Pancreas (tissue), 10 donors: ENCODE measurements around the gene C1orf159. TPM values are rescaled to one million over a fixed set of nuclear protein-coding genes. Genes with fewer than 3 reads are reported as not detected.

ENCODE experiments used
- ATAC-seq, 4 donors: fragments of 200-7000 bp; cut with Tn5 transposase; one replicate each; pipeline versions ENCODE4 v1.8.0 to v1.9.1; 2020; ENCODE audit warnings: mild to moderate bottlenecking in 4 of 4, moderate library complexity in 4 of 4
- DNase-seq, 6 donors: peaks; one replicate each; pipeline ENCODE4 v3.0.0-alpha.2; 2020
- FAIRE-seq: peaks from 2 replicates; lab custom pipeline; 2012; peaks lifted over from hg19 to GRCh38; lab: Jason Lieb, UNC
- H3K27ac ChIP-seq, 4 donors: fragments of 200-600 bp; sonication (generic); 1 replicate in 3 of 4; 2 replicates in 1 of 4; pipeline versions ENCODE4 v1.5.0 to v1.8.0; 2020
- H3K27me3 ChIP-seq, 4 donors: fragments of 200-600 bp; one replicate each; pipeline ENCODE4 v1.8.0; 2021
- H3K36me3 ChIP-seq, 3 donors: fragments of 200-600 bp; sonication (generic) in 1 of 3; one replicate each; pipeline versions ENCODE4 v1.5.0 to v1.8.0; 2020 to 2021
- H3K4me1 ChIP-seq, 3 donors: fragments of 200-600 bp; one replicate each; pipeline ENCODE4 v1.8.0; 2021
- H3K4me3 ChIP-seq, 4 donors: fragments of 200-600 bp; sonication (generic) in 2 of 4; one replicate each; pipeline versions ENCODE4 v1.5.0 to v1.8.0; 2020 to 2021
- H3K9me3 ChIP-seq, 4 donors: fragments of 200-600 bp; one replicate each; pipeline ENCODE4 v1.8.0; 2021
- WGBS, 2 donors: extraction: QIAGEN DNeasy Blood & Tissue Kit; methylation state at CpG; one replicate each; pipeline ENCODE4 v1.1.7; 2013; 5-methylcytosine and 5-hydroxymethylcytosine counted together
- intact Hi-C, 3 donors: fragments of 100-400 bp; cut with DNase I; formaldehyde crosslinking; loops; one replicate each; pipeline versions ENCODE4 v1.11.1 to v1.14.2; 2022
- polyA plus RNA-seq, 2 donors: library from polyadenylated mRNA; stranded (reverse); fragments of 200-250 nt; gene quantifications; one replicate each; pipeline ENCODE4 v1.2.3, GENCODE V29; 2013
- total RNA-seq, 6 donors: library from RNA; stranded (reverse); fragmentation: NEBNext Ultra II Directional in 4 of 6; extraction: Animal tissue kit (Norgen Biotek cat#: 25700) in 4 of 6; gene quantifications; one replicate each; pipeline versions ENCODE4 v1.2.1 to v1.2.4, GENCODE V29; 2021 to 2023
- TF ChIP-seq, protein P1 (sequence below), 4 donors: fragments of 200-600 bp; sonication (generic) in 3 of 4; IDR thresholded peaks; one replicate each; pipeline versions ENCODE4 v1.5.0 to v1.8.0; 2021; ENCODE audit warnings: antibody characterized with exemption in 4 of 4
- donor health status: healthy with polysubstance abuse.
- donor health status: DM: no; HTN: no; CAD: no; lungs with moderate emphysema.
- donor health status: DM: no; HTN: no; CAD: no.
- donor health status: control.
- donor health status: control.
- donor health status: Bipolar disorder and iron deficiency.
- donor health status: DM: yes; HTN: yes; CAD: no.
- donor health status: DM: no; HTN: no; CAD: no.
- donor health status: DM: no; HTN: no; CAD: no.
- donor health status: DM: yes; HTN: yes; CAD: no.

C1orf159 gene
- total and polyA plus RNA-seq, 8 donors, result 3.0 to 30.7 (median 4.9) TPM

DNA sequence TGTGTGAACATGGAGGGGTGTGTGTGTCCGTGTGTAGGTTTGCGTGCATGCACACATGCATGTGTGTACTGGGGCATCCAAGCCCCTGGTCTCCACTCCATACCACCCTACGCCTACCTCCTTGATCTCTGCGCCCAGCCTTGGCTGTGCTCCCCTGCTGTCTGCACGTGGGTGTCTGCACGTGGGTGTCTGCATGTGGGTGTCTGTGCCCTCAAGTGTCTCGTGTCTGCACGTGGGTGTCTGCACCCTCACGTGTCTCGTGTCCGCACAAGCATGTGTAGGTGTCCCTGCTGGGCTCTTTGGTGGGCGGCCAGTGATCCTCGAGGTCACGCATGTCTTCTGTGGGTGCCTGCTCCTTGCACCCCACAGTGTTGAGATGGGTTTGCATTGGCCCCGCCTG is 62.9 kb downstream of the C1orf159 start:
- WGBS, 2 donors, result 92 to 94% methylated on average over 15 of the region's 15 CpGs
- no peaks in the 10 kb centered on the region for H3K4me1 ChIP-seq
- FAIRE-seq (no peak), ATAC-seq (no peak), DNase-seq (no peak)
- H3K27ac ChIP-seq, result no peak overlapping the region
- intact Hi-C loops, result no loop called here
- TF ChIP-seq, protein P1, sequence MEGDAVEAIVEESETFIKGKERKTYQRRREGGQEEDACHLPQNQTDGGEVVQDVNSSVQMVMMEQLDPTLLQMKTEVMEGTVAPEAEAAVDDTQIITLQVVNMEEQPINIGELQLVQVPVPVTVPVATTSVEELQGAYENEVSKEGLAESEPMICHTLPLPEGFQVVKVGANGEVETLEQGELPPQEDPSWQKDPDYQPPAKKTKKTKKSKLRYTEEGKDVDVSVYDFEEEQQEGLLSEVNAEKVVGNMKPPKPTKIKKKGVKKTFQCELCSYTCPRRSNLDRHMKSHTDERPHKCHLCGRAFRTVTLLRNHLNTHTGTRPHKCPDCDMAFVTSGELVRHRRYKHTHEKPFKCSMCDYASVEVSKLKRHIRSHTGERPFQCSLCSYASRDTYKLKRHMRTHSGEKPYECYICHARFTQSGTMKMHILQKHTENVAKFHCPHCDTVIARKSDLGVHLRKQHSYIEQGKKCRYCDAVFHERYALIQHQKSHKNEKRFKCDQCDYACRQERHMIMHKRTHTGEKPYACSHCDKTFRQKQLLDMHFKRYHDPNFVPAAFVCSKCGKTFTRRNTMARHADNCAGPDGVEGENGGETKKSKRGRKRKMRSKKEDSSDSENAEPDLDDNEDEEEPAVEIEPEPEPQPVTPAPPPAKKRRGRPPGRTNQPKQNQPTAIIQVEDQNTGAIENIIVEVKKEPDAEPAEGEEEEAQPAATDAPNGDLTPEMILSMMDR (IDR thresholded peaks at IDR 0.05), result no peak
- no peak overlapping the region for H3K4me3 ChIP-seq
- H3K27me3 ChIP-seq, result no peaks in the 10 kb centered on the region
- no peaks in the 10 kb centered on the region for H3K9me3 ChIP-seq
- peaks cover 0 to 12% (median 0%) of the 10 kb centered on the region in 3 donors for H3K36me3 ChIP-seq

DNA sequence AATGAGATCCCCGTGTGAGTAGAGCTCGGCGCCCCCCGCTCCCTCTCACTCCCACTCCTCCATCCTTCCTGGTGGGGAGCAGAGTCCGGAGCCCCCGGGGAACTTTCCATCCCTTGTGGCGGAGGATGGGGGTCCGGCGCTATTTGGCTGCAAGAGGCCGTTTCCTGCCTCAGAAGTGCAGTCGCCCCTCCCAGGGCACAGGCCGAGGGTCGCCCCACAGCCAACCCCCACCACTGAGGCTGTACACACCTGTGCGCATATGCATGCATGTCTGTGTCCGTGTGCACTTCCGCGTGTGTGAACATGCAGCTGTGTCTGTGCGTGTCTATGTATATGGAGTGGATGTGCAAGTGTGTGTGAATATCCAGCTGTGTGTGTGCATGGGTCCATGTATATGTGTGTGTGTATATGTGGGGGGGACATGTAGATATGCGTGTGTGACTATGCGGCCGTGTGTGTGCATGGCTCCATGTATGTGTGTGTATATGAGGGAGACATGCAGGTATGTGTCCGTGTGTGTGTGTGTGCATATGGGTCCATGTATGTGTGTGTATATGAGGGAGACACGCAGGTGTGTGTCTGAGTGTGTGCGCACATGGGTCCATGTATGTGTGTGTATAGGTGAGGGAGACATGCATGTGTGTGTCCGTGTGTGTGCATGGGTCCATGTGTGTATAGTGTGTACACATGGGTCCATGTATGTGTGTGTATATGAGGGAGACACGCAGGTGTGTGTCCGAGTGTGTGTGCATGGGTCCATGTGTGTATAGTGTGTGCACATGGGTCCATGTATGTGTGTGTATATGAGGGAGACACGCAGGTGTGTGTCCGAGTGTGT is 63.7 kb downstream of the C1orf159 start:
- H3K36me3 ChIP-seq, result peaks cover 0 to 20% (median 0%) of the 10 kb centered on the region in 3 donors
- WGBS, 2 donors, result 93% methylated on average over 29 of the region's 29 CpGs
- no peak overlapping the region for H3K4me3 ChIP-seq
- TF ChIP-seq, protein P1 (IDR thresholded peaks at IDR 0.05), result no peak
- ATAC-seq (no peak), DNase-seq (no peak), FAIRE-seq (no peak)
- no peak overlapping the region for H3K27ac ChIP-seq
- H3K4me1 ChIP-seq, result no peaks in the 10 kb centered on the region
- intact Hi-C loops, result no loop called here
- H3K9me3 ChIP-seq, result no peaks in the 10 kb centered on the region
- H3K27me3 ChIP-seq, result no peaks in the 10 kb centered on the region

DNA sequence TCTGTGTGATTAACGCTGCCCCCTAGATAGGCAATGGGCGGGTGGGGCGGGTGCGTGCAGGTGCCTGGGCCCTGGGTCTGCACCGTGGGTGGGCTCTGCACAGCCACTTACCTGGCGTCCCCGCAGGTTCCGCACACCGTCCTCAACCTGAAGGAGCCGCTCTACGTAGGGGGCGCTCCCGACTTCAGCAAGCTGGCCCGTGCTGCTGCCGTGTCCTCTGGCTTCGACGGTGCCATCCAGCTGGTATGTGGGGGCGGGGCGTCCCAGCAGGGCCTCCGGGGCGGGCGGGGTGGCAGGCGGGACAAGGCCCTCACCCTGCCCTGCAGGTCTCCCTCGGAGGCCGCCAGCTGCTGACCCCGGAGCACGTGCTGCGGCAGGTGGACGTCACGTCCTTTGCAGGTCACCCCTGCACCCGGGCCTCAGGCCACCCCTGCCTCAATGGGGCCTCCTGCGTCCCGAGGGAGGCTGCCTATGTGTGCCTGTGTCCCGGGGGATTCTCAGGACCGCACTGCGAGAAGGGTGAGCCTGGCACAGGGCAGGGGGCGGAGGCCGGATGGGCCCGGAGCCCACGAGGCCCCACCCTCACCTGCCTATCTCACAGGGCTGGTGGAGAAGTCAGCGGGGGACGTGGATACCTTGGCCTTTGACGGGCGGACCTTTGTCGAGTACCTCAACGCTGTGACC is 64.6 kb downstream of the C1orf159 start:
- TF ChIP-seq, protein P1 (IDR thresholded peaks at IDR 0.05), result no peak
- 92 to 94% methylated on average over 42 to 46 of the region's 46 CpGs for WGBS, 2 donors
- intact Hi-C loops, result no loop called here
- H3K27me3 ChIP-seq, result no peaks in the 10 kb centered on the region
- no peak overlapping the region for H3K27ac ChIP-seq
- DNase-seq (no peak), FAIRE-seq (no peak), ATAC-seq (no peak)
- no peak overlapping the region for H3K4me3 ChIP-seq
- H3K4me1 ChIP-seq, result no peaks in the 10 kb centered on the region
- H3K36me3 ChIP-seq, result peaks cover 0 to 20% (median 0%) of the 10 kb centered on the region in 3 donors
- no peaks in the 10 kb centered on the region for H3K9me3 ChIP-seq

DNA sequence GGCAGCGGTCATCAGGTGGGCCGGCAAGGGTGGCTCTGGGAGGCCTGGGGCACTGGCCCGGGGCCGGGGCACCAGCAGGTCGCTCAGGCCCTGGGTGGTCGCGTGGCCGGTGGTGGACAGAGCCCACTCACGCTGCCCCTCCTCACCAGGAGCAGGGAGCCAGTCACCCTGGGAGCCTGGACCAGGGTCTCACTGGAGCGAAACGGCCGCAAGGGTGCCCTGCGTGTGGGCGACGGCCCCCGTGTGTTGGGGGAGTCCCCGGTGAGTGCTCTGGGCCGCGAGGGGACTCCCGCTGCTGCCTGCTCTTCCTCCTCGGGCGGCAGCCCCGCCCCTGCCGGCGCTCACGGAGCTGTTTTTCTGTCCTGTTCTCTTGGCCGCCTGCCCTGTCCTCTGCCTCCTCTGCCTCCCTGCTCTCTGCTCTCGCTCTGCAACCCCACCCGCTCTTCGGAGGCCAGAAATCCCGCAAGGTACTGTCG is 65.3 kb downstream of the C1orf159 start:
- no peak for DNase-seq
- no peak for ATAC-seq
- FAIRE-seq, result no peak
- 93 to 97% methylated on average over 27 to 32 of the region's 32 CpGs for WGBS, 2 donors
- H3K9me3 ChIP-seq, result no peaks in the 10 kb centered on the region
- no peaks in the 10 kb centered on the region for H3K27me3 ChIP-seq
- TF ChIP-seq, protein P1 (IDR thresholded peaks at IDR 0.05), result no peak
- H3K4me3 ChIP-seq, result no peak overlapping the region
- peaks cover 0 to 26% (median 0%) of the 10 kb centered on the region in 3 donors for H3K36me3 ChIP-seq
- H3K27ac ChIP-seq, result no peak overlapping the region
- no peaks in the 10 kb centered on the region for H3K4me1 ChIP-seq
- intact Hi-C loops, result no loop called here
